DND-41 (cell line): ENCODE results near the gene TTC39B.

ENCODE experiments used
- CTCF ChIP-seq: IDR thresholded peaks from 2 replicates; pipeline ENCODE4 v1.5.1; 2012; ENCODE audit warnings: borderline replicate concordance, low read length, moderate library complexity, mild to moderate bottlenecking; ENCODE audit not compliant: poor library complexity, severe bottlenecking; ENCODE audit errors: extremely low read depth
- EZH2 ChIP-seq: IDR thresholded peaks from 3 replicates; pipeline ENCODE4 v1.6.1; 2012; ENCODE audit warnings: borderline replicate concordance, low read depth, mild to moderate bottlenecking, moderate library complexity, low read length, inconsistent platforms; ENCODE audit not compliant: severe bottlenecking

DNA sequence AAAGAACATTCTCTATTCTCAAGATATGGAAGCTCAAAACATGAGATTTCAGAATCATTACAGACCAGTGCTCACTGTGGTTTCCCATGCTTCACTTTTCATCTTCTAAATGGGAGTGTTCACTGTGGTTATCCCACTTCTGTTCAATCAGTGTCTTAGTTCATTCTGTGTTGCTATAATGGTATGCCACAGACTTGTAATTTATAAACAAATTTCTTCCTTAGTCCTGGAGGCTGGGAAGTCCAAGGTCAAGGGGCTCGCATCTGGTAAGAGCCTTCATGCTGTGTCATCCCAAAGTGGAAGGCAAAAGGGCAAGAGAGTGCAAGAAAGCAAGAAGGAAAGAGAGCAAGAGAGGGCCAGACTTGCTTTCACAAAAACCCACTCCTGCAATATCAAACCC lies 146.3 kb downstream of the TTC39B start:
- TF ChIP-seq CTCF, result no peak
- no peak for TF ChIP-seq EZH2
